ENCODE data around the gene SLC29A1. TPM values are rescaled to one million over a fixed set of nuclear protein-coding genes. Genes with fewer than 3 reads are reported as not detected.
"Not testable (repeated sequence)": the region's sequence is repeated elsewhere in the genome, so short reads cannot be mapped to it uniquely, and the experiment has no call there.

SLC29A1 gene
- total RNA-seq, 1 donor from 2014 or later: 41.7 TPM

GRCh38 chr6:44196351-44196750, 27.0 kb upstream of the SLC29A1 start:
- not testable (repeated sequence) for DNase-seq

- no peak for DNase-seq
Observed at GRCh38 chr6:44198684-44199083, 24.7 kb upstream of the SLC29A1 start.

GRCh38 chr6:44199883-44200282, 23.5 kb upstream of the SLC29A1 start:
- no peak for DNase-seq

- no peak for DNase-seq
Observed at GRCh38 chr6:44201200-44201599, 22.2 kb upstream of the SLC29A1 start.

- no peak for DNase-seq
Observed at GRCh38 chr6:44201638-44202303, 21.6 kb upstream of the SLC29A1 start.

- peak; percentile 65 for DNase-seq
Observed at GRCh38 chr6:44202332-44202971, 20.9 kb upstream of the SLC29A1 start.

- DNase-seq: no peak
Observed at GRCh38 chr6:44202972-44203750, 20.2 kb upstream of the SLC29A1 start.

GRCh38 chr6:44203955-44204354, 19.4 kb upstream of the SLC29A1 start:
- DNase-seq: no peak

GRCh38 chr6:44207966-44208365, 15.4 kb upstream of the SLC29A1 start:
- DNase-seq: no peak

GRCh38 chr6:44211284-44211683, 12.1 kb upstream of the SLC29A1 start:
- no peak for DNase-seq

GRCh38 chr6:44214307-44214706, 9.1 kb upstream of the SLC29A1 start:
- no peak for DNase-seq

GRCh38 chr6:44216677-44217331, 6.6 kb upstream of the SLC29A1 start, which contains the start of gene MYMX:
MYMX (plus strand) TSS chr6:44216926; CDS start chr6:44217472, 546 bp downstream.
- no peak for DNase-seq

- peak; percentile 28 for DNase-seq
Observed at GRCh38 chr6:44217332-44218143, 5.9 kb upstream of the SLC29A1 start.

- peak; percentile 93 for DNase-seq
Observed at GRCh38 chr6:44219053-44219814, 4.2 kb upstream of the SLC29A1 start.

GRCh38 chr6:44219815-44220784, 3.3 kb upstream of the SLC29A1 start:
- no peak for DNase-seq

GRCh38 chr6:44220913-44221290, 2.5 kb upstream of the SLC29A1 start:
- no peak for DNase-seq

- DNase-seq: peak; percentile 95
Observed at GRCh38 chr6:44221291-44221960, 2.0 kb upstream of the SLC29A1 start.

- no peak for DNase-seq
Observed at GRCh38 chr6:44221961-44222335, 1.4 kb upstream of the SLC29A1 start.

- peak; percentile 50 for DNase-seq
Observed at GRCh38 chr6:44222486-44223318, 693 bp upstream of the SLC29A1 start.
